Esophagus (tissue), 2 donors: ENCODE data around the gene SEMA4D. TPM values are rescaled to one million over a fixed set of nuclear protein-coding genes. Genes with fewer than 3 reads are reported as not detected.

ENCODE experiments used
- H3K27ac ChIP-seq, 2 donors: one replicate each; pipeline ENCODE4 v1.5.1; 2013; ENCODE audit warnings: low read depth in 2 of 2, mild to moderate bottlenecking in 2 of 2, inconsistent platforms in 1 of 2, low read length in 1 of 2, moderate library complexity in 1 of 2
- H3K27me3 ChIP-seq, 2 donors: one replicate each; pipeline ENCODE4 v1.6.1; 2013; ENCODE audit warnings: low read length in 2 of 2, control low read depth in 1 of 2, mild to moderate bottlenecking in 1 of 2; ENCODE audit not compliant: insufficient read depth in 2 of 2, control insufficient read depth in 1 of 2
- H3K36me3 ChIP-seq, 2 donors: one replicate each; pipeline ENCODE4 v1.6.1; 2013; ENCODE audit warnings: low read length in 1 of 2; ENCODE audit not compliant: control insufficient read depth in 2 of 2, insufficient read depth in 2 of 2
- H3K4me1 ChIP-seq, 2 donors: one replicate each; pipeline ENCODE4 v1.6.1; 2013; ENCODE audit warnings: low read length in 1 of 2; ENCODE audit not compliant: control insufficient read depth in 2 of 2, insufficient read depth in 2 of 2
- H3K4me3 ChIP-seq, 2 donors: one replicate each; pipeline ENCODE4 v1.5.1; 2013; ENCODE audit warnings: low read length in 2 of 2, mild to moderate bottlenecking in 2 of 2, low read depth in 1 of 2, moderate library complexity in 1 of 2
- H3K9me3 ChIP-seq, 2 donors: one replicate each; pipeline ENCODE4 v1.6.1; 2013; ENCODE audit warnings: mild to moderate bottlenecking in 2 of 2, low read depth in 1 of 2, low read length in 1 of 2, moderate library complexity in 1 of 2; ENCODE audit not compliant: control insufficient read depth in 2 of 2, insufficient read depth in 1 of 2
- WGBS, 2 donors: extraction: QIAGEN DNeasy Blood & Tissue Kit; methylation state at CpG; one replicate each; pipeline ENCODE4 v1.1.7; 2013; 5-methylcytosine and 5-hydroxymethylcytosine counted together
- polyA plus RNA-seq, 2 donors: library from polyadenylated mRNA; stranded (reverse); fragments of 200-250 nt; gene quantifications; one replicate each; pipeline ENCODE4 v1.2.3, GENCODE V29; 2013
- donor health status: healthy with polysubstance abuse.
- donor health status: Bipolar disorder and iron deficiency.

SEMA4D gene
- polyA plus RNA-seq, 2 donors: 17.1 to 33.4 TPM

DNA sequence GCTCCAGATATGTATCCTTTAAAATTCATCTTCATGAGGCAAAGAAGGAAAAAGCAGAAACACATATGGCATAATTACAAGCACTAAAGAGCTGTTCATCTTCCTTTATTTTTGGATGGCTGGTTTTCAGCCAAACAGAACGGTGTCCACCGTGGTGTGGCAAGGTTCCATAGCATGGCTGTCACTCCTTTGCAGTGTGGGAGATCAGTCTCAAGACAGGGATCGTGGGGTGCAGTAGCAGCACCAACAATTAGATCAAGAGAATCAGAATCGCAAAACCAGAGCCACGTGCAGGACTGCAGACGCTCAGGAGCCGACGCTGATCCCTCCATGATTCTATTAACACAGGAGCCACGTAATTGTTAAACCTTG, 79.5 kb downstream of the SEMA4D start:
- H3K27me3 ChIP-seq: no peaks in the 10 kb centered on the region
- peaks cover 4 to 14% of the 10 kb centered on the region in 2 donors for H3K36me3 ChIP-seq
- no peak overlapping the region for H3K4me3 ChIP-seq
- H3K4me1 ChIP-seq: peaks cover 2 to 4% of the 10 kb centered on the region in 2 donors
- 47 to 53% methylated on average over 9 of the region's 9 CpGs for WGBS, 2 donors
- no peaks in the 10 kb centered on the region for H3K9me3 ChIP-seq
- no peak overlapping the region for H3K27ac ChIP-seq

DNA sequence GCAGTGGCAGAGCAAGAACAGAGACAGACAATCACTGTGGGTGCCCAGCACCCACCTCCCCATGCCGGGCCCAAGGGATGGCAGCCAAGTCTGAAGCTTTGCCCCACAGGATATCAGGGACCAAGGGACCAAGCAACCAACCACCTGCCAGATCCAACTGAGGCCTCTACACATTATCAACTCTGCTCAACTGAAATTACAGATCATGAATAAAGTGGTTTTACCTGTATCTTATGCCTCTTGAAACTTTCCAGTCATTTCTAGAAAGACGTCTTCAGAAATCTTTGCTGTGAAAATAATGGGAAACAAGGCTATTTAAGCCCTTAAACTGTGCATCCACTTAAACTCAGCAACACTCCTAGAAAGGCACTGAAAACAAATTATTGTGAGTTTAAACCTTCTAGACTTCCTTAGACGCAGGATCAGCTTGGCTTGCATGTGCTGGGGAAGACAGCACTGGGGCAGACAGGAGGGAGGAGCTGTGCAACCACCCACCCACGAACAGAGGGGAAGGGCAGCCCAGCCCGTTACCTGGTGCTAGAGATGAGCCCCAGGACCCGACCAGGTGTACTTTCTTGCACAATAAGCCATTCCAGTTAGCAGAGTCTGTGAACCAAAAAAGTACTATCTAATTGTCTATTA, 80.0 kb downstream of the SEMA4D start:
- WGBS, 2 donors: 63 to 70% methylated on average over 6 of the region's 6 CpGs
- H3K36me3 ChIP-seq: peaks cover 4 to 16% of the 10 kb centered on the region in 2 donors
- H3K4me3 ChIP-seq: no peak overlapping the region
- H3K4me1 ChIP-seq: peaks cover 0 to 4% of the 10 kb centered on the region in 2 donors
- H3K27me3 ChIP-seq: no peaks in the 10 kb centered on the region
- H3K9me3 ChIP-seq: no peaks in the 10 kb centered on the region
- no peak overlapping the region for H3K27ac ChIP-seq

DNA sequence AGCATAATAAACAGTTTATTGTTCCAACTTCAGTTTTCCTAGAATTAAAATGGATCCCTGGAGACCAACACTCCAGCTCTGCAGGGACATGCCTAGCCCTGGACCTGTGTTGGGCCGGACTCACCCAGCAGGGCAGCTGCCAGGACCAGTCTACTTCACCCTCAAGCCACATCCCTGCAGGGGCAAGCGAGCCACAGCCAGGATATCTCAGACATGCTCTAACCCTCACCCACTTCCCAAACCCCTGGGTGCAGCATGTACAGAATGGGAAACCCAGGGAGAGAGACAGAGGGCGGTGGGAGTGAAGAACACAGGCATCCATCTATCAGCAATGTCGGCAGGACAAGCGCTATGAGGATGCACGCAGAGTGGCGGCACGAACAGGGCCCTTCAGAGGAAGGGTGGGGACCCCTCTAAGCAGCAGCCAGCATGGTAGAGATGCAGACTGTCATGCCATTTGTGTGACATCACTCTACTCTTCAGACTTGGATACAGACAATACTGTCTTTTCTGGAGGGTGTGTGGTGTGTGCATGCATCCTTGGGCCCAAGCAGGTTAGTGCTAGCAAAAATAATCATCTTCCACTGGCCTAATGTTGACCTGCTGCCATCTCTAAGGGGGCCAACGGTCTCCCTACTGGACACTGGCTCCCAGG, 83.1 kb downstream of the SEMA4D start:
- H3K4me1 ChIP-seq: no peaks in the 10 kb centered on the region
- H3K4me3 ChIP-seq: no peak overlapping the region
- H3K9me3 ChIP-seq: no peaks in the 10 kb centered on the region
- no peaks in the 10 kb centered on the region for H3K27me3 ChIP-seq
- H3K27ac ChIP-seq: no peak overlapping the region
- WGBS, 2 donors: 89 to 94% methylated on average over 9 of the region's 9 CpGs
- H3K36me3 ChIP-seq: peaks cover 4 to 16% of the 10 kb centered on the region in 2 donors

DNA sequence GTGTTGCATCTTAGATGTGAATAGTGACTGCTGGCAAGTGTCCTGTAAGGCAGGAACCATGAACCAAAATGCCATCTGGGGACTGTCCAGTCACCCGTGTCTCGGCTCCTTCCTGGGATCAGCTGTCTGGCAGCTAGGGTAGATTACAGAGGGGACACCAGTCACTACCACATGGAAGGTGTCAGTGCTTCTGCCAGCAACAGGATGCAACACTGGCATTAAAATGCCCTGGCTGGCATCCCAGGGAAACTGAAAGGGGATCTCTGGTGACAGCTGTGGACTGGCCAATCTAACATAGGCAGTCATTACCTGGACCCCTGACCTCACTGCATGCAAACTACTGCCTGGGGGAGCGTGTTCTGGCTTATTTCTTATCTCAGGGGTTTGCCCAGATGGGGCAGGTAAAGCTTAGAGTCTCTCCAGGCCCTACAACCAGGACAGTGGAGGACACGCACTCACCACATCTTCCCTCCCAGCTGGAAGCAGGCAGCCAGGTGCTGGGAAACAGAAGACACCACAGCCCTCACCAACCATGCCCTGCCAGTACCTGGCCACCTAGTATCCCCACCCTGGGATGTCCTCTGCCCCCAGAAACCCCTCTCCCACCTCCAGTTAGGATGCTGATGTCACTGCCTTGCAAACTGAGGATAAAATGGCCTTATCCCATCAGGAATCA, 83.8 kb downstream of the SEMA4D start:
- H3K36me3 ChIP-seq: peaks cover 4 to 13% of the 10 kb centered on the region in 2 donors
- H3K27ac ChIP-seq: no peak overlapping the region
- H3K4me1 ChIP-seq: no peaks in the 10 kb centered on the region
- H3K9me3 ChIP-seq: no peaks in the 10 kb centered on the region
- 92 to 93% methylated on average over 4 of the region's 4 CpGs for WGBS, 2 donors
- H3K4me3 ChIP-seq: no peak overlapping the region
- no peaks in the 10 kb centered on the region for H3K27me3 ChIP-seq

DNA sequence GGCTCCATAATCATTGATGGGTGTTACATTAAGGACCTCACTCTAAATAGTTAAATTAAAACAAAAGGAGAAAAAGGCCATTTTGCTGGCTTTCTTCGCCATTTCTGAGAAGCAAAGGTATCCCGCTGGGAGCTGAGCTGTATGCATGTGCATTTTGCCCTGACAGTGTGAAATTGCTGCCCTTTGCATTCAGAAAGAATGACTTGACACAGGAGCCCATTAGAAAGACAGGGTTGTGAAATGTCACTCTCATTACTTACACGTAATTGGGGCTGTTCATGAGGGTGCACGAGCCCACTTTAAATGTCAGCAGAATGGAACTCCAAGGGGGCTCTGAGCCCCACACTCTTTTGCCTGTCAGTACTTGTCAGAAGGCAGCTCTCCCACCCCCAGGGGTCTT, 85.0 kb downstream of the SEMA4D start:
- H3K4me3 ChIP-seq: no peak overlapping the region
- H3K27ac ChIP-seq: no peak overlapping the region
- H3K4me1 ChIP-seq: peaks cover 0 to 8% of the 10 kb centered on the region in 2 donors
- H3K9me3 ChIP-seq: no peaks in the 10 kb centered on the region
- H3K36me3 ChIP-seq: peaks cover 4 to 15% of the 10 kb centered on the region in 2 donors
- WGBS, 2 donors: 79 to 83% methylated on average over 4 of the region's 4 CpGs
- no peaks in the 10 kb centered on the region for H3K27me3 ChIP-seq

DNA sequence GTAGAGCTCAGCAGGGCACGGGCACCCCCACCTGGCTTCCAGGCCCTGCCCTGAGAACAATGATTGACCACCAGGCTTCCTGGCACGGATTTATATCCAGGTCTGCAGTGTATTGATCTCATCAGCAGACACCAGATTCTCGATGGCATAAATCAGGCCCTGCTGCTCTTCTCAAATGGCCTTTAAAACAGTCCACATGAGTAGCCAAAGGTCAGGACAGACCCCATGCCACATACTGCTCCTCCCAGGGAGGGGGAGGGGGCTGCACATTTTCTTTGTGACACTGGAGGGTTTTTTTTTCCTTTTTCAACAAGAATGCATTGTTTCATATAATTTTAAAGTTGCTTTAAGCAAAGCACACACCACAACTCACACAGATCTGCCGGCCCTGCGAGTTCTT, 85.4 kb downstream of the SEMA4D start:
- WGBS, 2 donors: 84 to 90% methylated on average over 5 of the region's 5 CpGs
- peaks cover 4 to 15% of the 10 kb centered on the region in 2 donors for H3K36me3 ChIP-seq
- no peak overlapping the region for H3K27ac ChIP-seq
- peaks cover 0 to under 1% of the 10 kb centered on the region in 2 donors for H3K9me3 ChIP-seq
- H3K27me3 ChIP-seq: no peaks in the 10 kb centered on the region
- peaks cover 0 to 8% of the 10 kb centered on the region in 2 donors for H3K4me1 ChIP-seq
- H3K4me3 ChIP-seq: no peak overlapping the region

DNA sequence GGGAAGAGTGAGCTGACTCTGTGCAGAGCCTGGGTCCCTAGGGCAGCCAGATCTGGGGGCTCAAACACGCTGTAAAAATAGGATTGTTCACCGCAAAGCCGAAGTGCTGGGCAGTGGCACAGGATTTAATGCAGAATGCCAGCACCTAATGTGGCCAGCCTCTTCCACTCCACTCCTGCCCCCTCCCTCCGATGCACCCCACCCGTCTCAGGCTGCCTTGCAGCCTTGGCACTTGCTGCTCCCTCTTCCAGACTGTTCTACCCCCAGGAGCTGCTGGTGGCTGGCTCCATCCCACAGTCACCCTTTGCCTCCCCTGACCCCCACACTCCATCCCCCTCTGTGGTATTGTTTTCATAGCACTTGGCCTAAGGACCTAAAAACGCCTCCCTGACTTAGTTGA, 86.2 kb downstream of the SEMA4D start:
- H3K4me1 ChIP-seq: peaks cover 0 to 8% of the 10 kb centered on the region in 2 donors
- H3K4me3 ChIP-seq: no peak overlapping the region
- H3K27me3 ChIP-seq: no peaks in the 10 kb centered on the region
- H3K9me3 ChIP-seq: peaks cover 0 to 2% of the 10 kb centered on the region in 2 donors
- 93 to 94% methylated on average over 6 of the region's 6 CpGs for WGBS, 2 donors
- no peak overlapping the region for H3K27ac ChIP-seq
- H3K36me3 ChIP-seq: peaks cover 4 to 15% of the 10 kb centered on the region in 2 donors

DNA sequence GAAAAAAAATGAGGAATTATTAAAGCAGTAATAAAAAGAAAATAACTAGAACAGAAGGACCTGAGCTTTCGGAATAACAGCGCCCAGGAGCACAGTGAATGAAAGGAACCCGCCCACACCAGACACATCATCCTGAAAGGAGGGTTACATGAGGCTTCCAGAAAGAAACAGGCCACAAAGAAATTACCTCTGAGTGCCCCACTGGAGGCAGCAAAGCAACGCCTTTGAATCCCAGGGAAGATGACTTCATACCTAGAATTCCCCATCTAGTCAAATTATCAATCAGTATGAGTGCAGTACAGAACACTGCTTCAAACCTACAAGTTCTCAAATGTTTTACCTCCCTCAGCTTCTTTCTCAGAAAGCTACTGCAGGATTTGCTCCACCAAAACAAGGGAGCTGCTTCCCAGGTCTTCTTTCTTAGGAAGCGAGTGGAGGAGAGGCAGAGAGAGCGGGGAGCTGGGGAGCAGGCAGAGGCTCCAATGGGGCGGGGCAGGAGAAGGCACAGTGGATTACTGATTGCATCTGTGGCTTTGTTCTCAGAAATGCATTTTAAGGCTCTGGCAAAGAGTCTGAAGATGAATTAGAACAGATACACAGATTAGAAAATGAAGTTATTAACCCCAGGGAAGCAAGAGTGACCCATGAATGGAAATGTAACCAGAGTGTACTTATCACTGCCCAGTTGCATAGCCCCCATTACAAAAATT, 87.1 kb downstream of the SEMA4D start:
- Histone ChIP-seq H3K4me3 (no peak overlapping the region), H3K36me3 (peaks cover 4 to 16% of the 10 kb centered on the region in 2 donors), H3K9me3 (peaks cover 0 to 2% of the 10 kb centered on the region in 2 donors), H3K4me1 (peaks cover 0 to 10% of the 10 kb centered on the region in 2 donors), H3K27ac (no peak overlapping the region), H3K27me3 (no peaks in the 10 kb centered on the region)
- 82 to 84% methylated on average over 7 of the region's 7 CpGs for WGBS, 2 donors

DNA sequence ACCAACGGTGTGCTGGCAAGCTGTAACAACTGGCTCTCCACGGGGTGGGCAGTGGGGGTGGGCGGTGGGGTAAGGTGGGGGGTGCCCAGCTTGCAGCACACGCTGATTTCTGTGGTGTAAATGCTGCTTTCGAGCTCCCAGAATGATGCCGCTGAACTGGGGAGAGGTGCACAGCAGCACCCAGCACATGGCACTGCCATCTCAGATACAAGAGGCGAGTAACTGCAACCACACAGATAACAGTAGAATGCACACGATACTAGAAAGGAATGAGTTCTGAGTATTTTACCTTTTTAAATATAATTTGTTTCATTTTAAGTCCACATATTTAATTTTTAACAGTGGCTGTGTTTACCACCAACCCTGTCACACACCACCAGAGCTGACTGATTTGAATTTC, 87.9 kb downstream of the SEMA4D start:
- 82% methylated on average over 8 of the region's 8 CpGs for WGBS, 2 donors
- H3K36me3 ChIP-seq: peaks cover 4 to 23% of the 10 kb centered on the region in 2 donors

More for the DNA sequence above, 87.9 kb downstream of the SEMA4D start:
- Histone ChIP-seq H3K4me1 (peaks cover 0 to 10% of the 10 kb centered on the region in 2 donors), H3K9me3 (peaks cover 0 to 2% of the 10 kb centered on the region in 2 donors), H3K27ac (no peak overlapping the region), H3K4me3 (no peak overlapping the region), H3K27me3 (no peaks in the 10 kb centered on the region)
